Caco-2 (cell line): ENCODE measurements around the gene MESD. TPM values are rescaled to one million over a fixed set of nuclear protein-coding genes. Genes with fewer than 3 reads are reported as not detected.

Source experiments
- BruUV-seq: library from RNA; stranded (reverse); fragments of 400-500 nt; replicated peaks from 2 replicates; lab custom pipeline; 2021; lab: Mats Ljungman, UMichigan
- CTCF ChIA-PET: fragments of 300-600 bp; sonication (Branson Sonifier 250); formaldehyde crosslinking; loops from one replicate; lab custom pipeline; 2022; ENCODE audit warnings: antibody characterized with exemption; lab: Charles Lee
- POLR2A ChIA-PET: fragments of 300-600 bp; sonication (Branson Sonifier 250); formaldehyde crosslinking; loops from one replicate; lab custom pipeline; 2022; ENCODE audit warnings: antibody characterized with exemption; lab: Charles Lee
- DNase-seq, 2 experiments: peaks; one replicate each; pipeline versions ENCODE4 v3.0.0 to v3.0.0-alpha.2; 2020 to 2022
- H3K27me3 ChIP-seq: replicated peaks from 2 replicates; pipeline ENCODE4 v1.6.0; 2011; ENCODE audit warnings: low read length; ENCODE audit not compliant: control insufficient read depth, insufficient read depth
- H3K36me3 ChIP-seq: 2 replicates; pipeline ENCODE4 v1.5.1; 2011; ENCODE audit warnings: low read length; ENCODE audit not compliant: control insufficient read depth, insufficient read depth
- H3K4me1 ChIP-seq: fragments of 250-450 bp; sonication (Bioruptor Pico); 2 replicates; pipeline ENCODE4 v1.5.1; 2020; ENCODE audit warnings: mild to moderate bottlenecking
- H3K4me3 ChIP-seq: 2 replicates; pipeline ENCODE4 v1.5.1; 2011; ENCODE audit warnings: low read depth, mild to moderate bottlenecking, control low read depth, low read length
- H3K9me3 ChIP-seq: fragments of 250-450 bp; sonication (Bioruptor Pico); 2 replicates; pipeline ENCODE4 v1.5.1; 2020; ENCODE audit warnings: mild to moderate bottlenecking, moderate library complexity
- H3K27ac Mint-ChIP-seq: one replicate; pipeline ENCODE4 v1.8.0; 2022; ENCODE audit warnings: mixed read lengths; ENCODE audit not compliant: unreplicated experiment
- H3K27me3 Mint-ChIP-seq: one replicate; pipeline ENCODE4 v1.8.0; 2022; ENCODE audit warnings: mixed read lengths; ENCODE audit not compliant: insufficient read depth, unreplicated experiment
- H3K36me3 Mint-ChIP-seq: one replicate; pipeline ENCODE4 v1.8.0; 2022; ENCODE audit warnings: mild to moderate bottlenecking, mixed read lengths; ENCODE audit not compliant: insufficient read depth, unreplicated experiment
- H3K4me1 Mint-ChIP-seq: one replicate; pipeline ENCODE4 v1.8.0; 2022; ENCODE audit warnings: low read depth, mixed read lengths; ENCODE audit not compliant: unreplicated experiment
- H3K4me3 Mint-ChIP-seq: one replicate; pipeline ENCODE4 v1.8.0; 2022; ENCODE audit warnings: mild to moderate bottlenecking, moderate library complexity, mixed read lengths; ENCODE audit not compliant: unreplicated experiment
- H3K9me3 Mint-ChIP-seq: one replicate; pipeline ENCODE4 v1.8.0; 2022; ENCODE audit warnings: mixed read lengths; ENCODE audit not compliant: unreplicated experiment
- intact Hi-C: fragments of 100-400 bp; cut with micrococcal nuclease; formaldehyde crosslinking; loops from one replicate; pipeline ENCODE4 v1.10.0; 2022; ENCODE audit not compliant: unreplicated experiment
- total RNA-seq: library from RNA; stranded (reverse); gene quantifications from 2 replicates; pipeline ENCODE4 v1.2.3, GENCODE V29; 2022
- TF ChIP-seq, protein P1 (sequence below), 2 experiments: fragments of 200-600 bp in 1 of 2; IDR thresholded peaks; 1 replicate in 1 of 2; 2 replicates in 1 of 2; pipeline versions ENCODE4 v1.5.1 to v1.8.0; 2011 to 2022; ENCODE audit warnings: antibody characterized with exemption in 1 of 2, control low read depth in 1 of 2, inconsistent platforms in 1 of 2, low read depth in 1 of 2, low read length in 1 of 2, mild to moderate bottlenecking in 1 of 2, moderate library complexity in 1 of 2; ENCODE audit not compliant: insufficient read depth in 1 of 2, severe bottlenecking in 1 of 2, unreplicated experiment in 1 of 2

MESD gene
- total RNA-seq, 1 experiment from 2014 or later: 30.3 TPM

GRCh38 chr15:80912673-80913072, 76.9 kb downstream of the MESD start:
- Histone ChIP-seq H3K36me3 (no peaks in the 10 kb centered on the region), H3K9me3 (no peaks in the 10 kb centered on the region), H3K27me3 (no peaks in the 10 kb centered on the region), H3K4me1 (no peaks in the 10 kb centered on the region), H3K4me3 (no peak overlapping the region)
- Mint-ChIP-seq H3K4me1 (no peaks in the 10 kb centered on the region), H3K27me3 (no peaks in the 10 kb centered on the region), H3K4me3 (no peak overlapping the region), H3K27ac (no peak overlapping the region), H3K36me3 (no peaks in the 10 kb centered on the region), H3K9me3 (no peaks in the 10 kb centered on the region)
- no peak for DNase-seq
- POLR2A ChIA-PET: no interaction called here
- TF ChIP-seq, protein P1, sequence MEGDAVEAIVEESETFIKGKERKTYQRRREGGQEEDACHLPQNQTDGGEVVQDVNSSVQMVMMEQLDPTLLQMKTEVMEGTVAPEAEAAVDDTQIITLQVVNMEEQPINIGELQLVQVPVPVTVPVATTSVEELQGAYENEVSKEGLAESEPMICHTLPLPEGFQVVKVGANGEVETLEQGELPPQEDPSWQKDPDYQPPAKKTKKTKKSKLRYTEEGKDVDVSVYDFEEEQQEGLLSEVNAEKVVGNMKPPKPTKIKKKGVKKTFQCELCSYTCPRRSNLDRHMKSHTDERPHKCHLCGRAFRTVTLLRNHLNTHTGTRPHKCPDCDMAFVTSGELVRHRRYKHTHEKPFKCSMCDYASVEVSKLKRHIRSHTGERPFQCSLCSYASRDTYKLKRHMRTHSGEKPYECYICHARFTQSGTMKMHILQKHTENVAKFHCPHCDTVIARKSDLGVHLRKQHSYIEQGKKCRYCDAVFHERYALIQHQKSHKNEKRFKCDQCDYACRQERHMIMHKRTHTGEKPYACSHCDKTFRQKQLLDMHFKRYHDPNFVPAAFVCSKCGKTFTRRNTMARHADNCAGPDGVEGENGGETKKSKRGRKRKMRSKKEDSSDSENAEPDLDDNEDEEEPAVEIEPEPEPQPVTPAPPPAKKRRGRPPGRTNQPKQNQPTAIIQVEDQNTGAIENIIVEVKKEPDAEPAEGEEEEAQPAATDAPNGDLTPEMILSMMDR (IDR thresholded peaks at IDR 0.05; ENCODE audit: insufficient read depth in 1 of 2, low read depth in 1 of 2, low read length in 1 of 2, severe bottlenecking in 1 of 2, unreplicated experiment in 1 of 2): no peak
- BruUV-seq: no TSS peak
- intact Hi-C loops: no loop called here
- CTCF ChIA-PET: no interaction called here

- ChIA-PET POLR2A (interaction anchor here (0.6 kb wide), 1 partner anchor 55 kb away, joined by 3 read pairs; no protein-coding TSS in a partner anchor), CTCF (no interaction called here)
- H3K4me1 Mint-ChIP-seq: no peaks in the 10 kb centered on the region
Observed at GRCh38 chr15:80911821-80912220, 77.8 kb downstream of the MESD start.

GRCh38 chr15:80906159-80906766, 83.4 kb downstream of the MESD start:
- Histone ChIP-seq H3K27me3 (no peaks in the 10 kb centered on the region), H3K36me3 (no peaks in the 10 kb centered on the region), H3K4me3 (no peak overlapping the region), H3K4me1 (no peaks in the 10 kb centered on the region), H3K9me3 (no peaks in the 10 kb centered on the region)
- intact Hi-C loops: no loop called here
- Mint-ChIP-seq H3K27me3 (no peaks in the 10 kb centered on the region), H3K9me3 (no peaks in the 10 kb centered on the region), H3K27ac (no peak overlapping the region), H3K4me1 (no peaks in the 10 kb centered on the region), H3K36me3 (no peaks in the 10 kb centered on the region), H3K4me3 (no peak overlapping the region)
- TF ChIP-seq, protein P1 (IDR thresholded peaks at IDR 0.05; ENCODE audit: insufficient read depth in 1 of 2, low read depth in 1 of 2, low read length in 1 of 2, severe bottlenecking in 1 of 2, unreplicated experiment in 1 of 2): no peak
- no TSS peak for BruUV-seq
- ChIA-PET CTCF (no interaction called here), POLR2A (no interaction called here)
- no peak for DNase-seq

More at GRCh38 chr15:80911821-80912220, 77.8 kb downstream of the MESD start:
- Mint-ChIP-seq H3K36me3 (no peaks in the 10 kb centered on the region), H3K27ac (no peak overlapping the region), H3K9me3 (no peaks in the 10 kb centered on the region), H3K4me3 (no peak overlapping the region), H3K27me3 (no peaks in the 10 kb centered on the region)
- no peak for DNase-seq
- no peaks in the 10 kb centered on the region for H3K27me3 ChIP-seq
- no peaks in the 10 kb centered on the region for H3K4me1 ChIP-seq
- H3K9me3 ChIP-seq: no peaks in the 10 kb centered on the region
- BruUV-seq: no TSS peak
- no peak overlapping the region for H3K4me3 ChIP-seq
- intact Hi-C loops: no loop called here
- no peaks in the 10 kb centered on the region for H3K36me3 ChIP-seq
- TF ChIP-seq, protein P1 (IDR thresholded peaks at IDR 0.05; ENCODE audit: insufficient read depth in 1 of 2, low read depth in 1 of 2, low read length in 1 of 2, severe bottlenecking in 1 of 2, unreplicated experiment in 1 of 2): no peak
